Esophagus muscularis mucosa (tissue), 3 donors: ENCODE data around the gene SCFD2.

ENCODE experiments used
- CTCF ChIP-seq, 3 experiments: fragments of 200-600 bp in 2 of 3; fragments of 450-650 bp in 1 of 3; sonication (generic) in 2 of 3; IDR thresholded peaks; one replicate each; pipeline ENCODE4 v1.5.1; 2017 to 2019; ENCODE audit warnings: antibody characterized with exemption in 3 of 3, mild to moderate bottlenecking in 2 of 3, moderate library complexity in 1 of 3
- POLR2A ChIP-seq: fragments of 450-650 bp; IDR thresholded peaks from one replicate; pipeline ENCODE4 v1.6.1; 2017; ENCODE audit warnings: antibody characterized with exemption, moderate library complexity, mild to moderate bottlenecking, low read depth

GRCh38 chr4:53162969-53163368 lies 202.9 kb downstream of the SCFD2 start:
- TF ChIP-seq CTCF (IDR thresholded peaks at IDR 0.05) (no peak), POLR2A (no peak)
